HG03039 (cell line): Measurements from ENCODE around the gene EN1.
A peak's percentile ranks its signal among the peaks of the same experiment; 100 is the strongest.

Source experiments
- ATAC-seq: cut with Tn5 transposase; IDR thresholded peaks from one replicate; pipeline ENCODE4 v1.9.1; 2021; ENCODE audit warnings: mild to moderate bottlenecking, moderate library complexity; ENCODE audit not compliant: unreplicated experiment

EN1 gene

DNA sequence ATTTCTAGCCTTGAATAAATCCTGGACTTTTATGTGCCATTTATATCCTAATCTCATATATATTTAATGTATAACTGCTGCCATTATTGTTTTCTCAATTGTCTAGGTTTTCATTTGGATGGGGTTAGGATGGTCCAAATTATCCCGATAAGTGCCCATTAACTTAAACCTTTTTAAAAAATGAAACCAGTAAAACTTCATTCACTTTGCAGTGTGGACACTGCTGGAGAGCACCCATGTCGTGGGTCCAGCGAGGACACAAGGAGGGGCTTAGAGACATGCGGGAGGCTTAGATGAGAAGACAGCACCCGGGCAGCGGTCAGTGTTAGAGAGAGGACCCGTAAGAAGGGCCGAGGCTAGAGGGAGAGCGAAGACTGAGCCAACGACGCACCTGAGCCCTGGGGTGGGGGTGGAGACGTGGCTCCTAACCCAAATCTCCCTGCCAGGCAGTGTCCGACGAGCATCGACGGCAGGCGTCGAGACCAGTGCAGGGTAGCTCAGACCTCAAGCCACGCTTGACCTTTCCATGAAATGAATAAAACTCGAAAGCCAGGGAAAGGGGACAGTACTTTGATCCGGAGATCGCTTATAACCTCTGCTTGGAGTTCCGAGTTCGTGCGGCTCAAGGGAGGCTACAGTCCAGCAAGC lies 9.0 kb upstream of the EN1 start:
- ATAC-seq, result no peak

DNA sequence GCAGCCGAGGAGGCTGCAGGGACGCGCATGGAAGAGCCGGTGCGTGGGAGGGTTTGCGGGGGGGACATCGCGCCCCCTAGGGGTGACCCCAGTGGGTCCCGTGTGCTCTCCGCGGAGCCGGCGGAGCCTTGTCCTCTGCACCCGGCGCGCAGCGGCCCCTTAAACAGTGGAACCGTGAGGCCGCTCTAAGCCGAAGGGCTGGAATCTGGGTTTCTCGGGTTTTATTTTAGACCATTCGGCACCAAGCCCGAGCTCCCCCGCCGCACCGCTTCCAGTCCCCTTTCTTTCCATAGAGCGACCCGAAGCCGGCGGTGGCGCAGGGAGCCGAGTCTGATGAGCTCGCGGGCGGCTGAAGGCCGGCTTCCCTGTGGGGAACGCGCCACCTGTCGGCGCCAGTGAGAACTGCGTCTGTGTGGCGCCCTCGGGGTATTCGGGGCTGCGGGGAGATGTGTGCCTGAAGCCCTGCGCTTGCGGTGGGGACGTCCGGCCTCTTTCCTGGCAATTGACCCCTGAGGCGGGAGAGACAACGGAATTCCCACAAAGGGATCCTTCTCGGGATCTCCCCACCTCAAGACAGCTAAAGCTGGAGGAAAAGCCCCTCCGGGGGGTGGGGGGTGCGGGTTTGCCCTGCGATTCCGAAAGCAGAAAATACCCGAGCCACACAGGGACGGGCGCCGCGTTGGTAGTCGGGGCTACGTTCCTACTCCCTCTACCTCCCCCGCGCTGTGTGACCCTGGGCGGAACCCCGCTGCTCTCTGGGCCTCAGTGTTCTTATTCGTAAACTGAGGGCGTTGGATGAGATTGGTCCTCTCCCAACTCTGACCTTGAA lies 8.2 kb upstream of the EN1 start:
- peak; percentile 78 for ATAC-seq

GRCh38 chr2:118854507-118855345 lies 7.3 kb upstream of the EN1 start:
- no peak for ATAC-seq

GRCh38 chr2:118853651-118854291 lies 6.3 kb upstream of the EN1 start:
- ATAC-seq, result no peak

DNA sequence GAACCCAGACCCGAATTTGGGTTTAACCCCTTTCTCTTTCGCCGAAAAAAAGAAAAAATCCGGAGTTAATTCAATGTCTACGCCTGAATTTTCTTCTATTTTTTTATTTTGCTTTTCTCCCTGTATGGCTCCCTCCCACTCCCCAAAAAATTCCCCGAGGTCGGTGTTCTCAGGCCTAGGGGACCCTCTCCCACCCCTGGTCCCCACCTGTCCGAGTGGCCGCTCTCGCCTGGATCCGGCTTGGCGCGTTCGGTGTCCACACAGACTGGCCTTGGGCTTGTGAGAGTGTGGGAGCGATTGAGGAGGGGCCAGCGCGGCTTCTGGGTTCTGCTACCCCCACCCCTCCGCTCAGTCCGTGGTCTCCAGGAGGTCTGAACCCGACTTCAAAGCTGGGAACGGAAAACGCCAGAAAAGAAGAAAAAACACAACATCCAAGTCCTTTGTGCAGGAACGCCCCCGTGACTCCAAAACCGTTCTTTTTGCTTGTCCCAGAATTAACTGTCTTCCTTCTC lies 5.7 kb upstream of the EN1 start:
- ATAC-seq, result no peak

DNA sequence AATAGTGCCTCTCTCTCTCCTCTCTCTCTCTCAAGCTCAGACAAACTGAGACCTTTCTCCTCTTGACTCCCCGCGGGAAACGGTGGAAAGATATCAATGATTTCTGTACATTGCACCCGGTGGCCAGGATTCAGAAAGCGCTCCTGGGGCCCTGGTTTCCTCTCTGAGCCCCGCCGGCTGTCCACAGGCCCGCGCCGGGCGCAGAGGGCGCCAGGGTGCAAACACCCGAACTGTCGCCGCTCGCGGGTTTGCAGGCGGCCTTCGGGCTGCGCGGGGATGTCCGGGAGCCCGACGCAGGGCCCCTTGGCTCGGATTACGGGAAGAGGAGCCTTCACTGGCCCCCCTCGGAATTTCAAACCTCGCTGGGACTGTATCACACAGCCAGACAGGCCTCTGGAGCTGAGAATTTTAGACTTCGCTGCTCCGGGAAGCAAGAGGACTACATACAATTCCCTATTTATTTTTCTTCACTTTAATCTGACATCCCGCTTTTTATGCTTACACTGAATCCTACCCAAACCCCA lies 5.2 kb upstream of the EN1 start:
- no peak for ATAC-seq

DNA sequence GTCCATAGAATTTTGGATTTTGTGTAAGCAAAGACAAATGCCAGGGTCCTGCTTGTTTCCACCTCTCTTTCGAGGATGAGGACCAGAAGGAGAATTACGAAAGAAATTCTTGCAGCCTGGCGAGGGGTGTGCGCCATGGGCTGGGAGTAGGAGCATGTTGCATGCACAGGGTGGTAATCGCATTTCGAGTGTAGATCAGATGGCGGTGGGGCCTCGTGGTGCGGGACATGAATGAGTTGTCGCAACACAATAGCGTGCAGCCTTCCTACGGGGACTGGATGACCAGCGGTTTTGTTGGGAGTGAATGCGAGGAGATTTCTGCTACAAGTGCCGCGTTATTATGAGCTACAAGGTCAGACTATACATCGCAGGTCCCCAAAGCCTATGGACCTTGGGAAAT lies 4.2 kb upstream of the EN1 start:
- no peak for ATAC-seq

DNA sequence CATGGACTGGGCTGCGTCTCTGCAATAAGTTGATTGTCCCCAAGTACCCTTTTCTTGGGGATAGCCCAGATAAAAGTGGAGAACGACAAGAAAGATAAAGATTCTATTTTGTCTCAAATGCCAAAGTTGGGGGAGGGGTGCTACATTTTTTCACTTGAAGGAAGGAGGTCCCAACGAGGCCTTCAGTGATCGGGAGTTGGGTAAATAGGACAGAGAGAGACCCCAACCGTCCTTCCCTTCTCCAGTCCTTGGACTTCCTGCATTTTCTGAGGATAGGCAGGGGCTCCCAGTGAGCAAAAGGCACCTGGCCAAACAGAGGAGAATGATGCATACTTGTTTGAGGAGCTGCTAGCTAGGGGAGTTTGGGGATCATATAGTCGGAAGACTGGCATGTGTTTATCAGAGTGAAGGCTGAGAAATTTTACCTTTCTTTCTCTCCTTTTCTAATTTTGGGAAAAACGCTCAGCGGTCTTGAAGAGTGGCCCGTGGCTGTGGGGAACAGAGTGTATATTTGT lies 3.5 kb upstream of the EN1 start:
- ATAC-seq, result no peak

DNA sequence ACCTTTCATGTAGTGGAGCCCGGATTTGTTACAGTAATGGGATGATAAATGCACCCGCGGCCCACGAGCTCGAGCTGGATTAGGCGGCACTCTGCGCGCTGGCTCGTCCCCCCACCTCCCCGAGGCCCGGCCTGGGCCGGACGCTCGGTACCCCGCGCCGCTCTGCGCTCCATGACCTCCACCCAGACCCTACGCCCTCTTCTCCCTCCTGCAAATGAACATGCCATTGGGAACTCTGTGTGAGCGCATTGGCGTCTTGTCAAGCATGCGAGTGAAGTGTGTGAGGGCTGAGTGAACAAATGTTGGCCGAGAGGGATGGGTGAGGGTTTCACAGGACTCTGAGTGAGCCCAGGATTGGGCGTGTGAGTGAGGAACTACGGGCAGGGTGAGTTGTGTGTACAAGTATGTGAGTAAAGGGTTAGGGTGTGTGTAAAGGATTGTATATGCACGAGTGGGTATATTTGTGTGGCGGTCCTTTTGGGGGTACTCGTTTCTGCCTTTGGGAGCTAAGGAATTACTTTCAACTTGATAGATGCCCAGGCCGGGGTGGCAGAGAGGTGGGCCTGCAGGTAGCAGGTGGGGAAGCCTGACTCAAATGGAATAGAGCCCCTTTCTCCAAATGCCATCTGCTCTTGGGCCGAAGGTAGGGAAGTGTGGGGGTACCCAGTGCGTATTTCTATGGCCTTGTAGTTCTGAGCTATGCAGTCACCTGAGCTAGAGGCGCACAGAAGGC lies 2.9 kb upstream of the EN1 start:
- no peak for ATAC-seq

GRCh38 chr2:118849226-118850167 lies 2.0 kb upstream of the EN1 start:
- ATAC-seq, result no peak

- ATAC-seq, result no peak
Observed at GRCh38 chr2:118848381-118849225, 1.2 kb upstream of the EN1 start.

DNA sequence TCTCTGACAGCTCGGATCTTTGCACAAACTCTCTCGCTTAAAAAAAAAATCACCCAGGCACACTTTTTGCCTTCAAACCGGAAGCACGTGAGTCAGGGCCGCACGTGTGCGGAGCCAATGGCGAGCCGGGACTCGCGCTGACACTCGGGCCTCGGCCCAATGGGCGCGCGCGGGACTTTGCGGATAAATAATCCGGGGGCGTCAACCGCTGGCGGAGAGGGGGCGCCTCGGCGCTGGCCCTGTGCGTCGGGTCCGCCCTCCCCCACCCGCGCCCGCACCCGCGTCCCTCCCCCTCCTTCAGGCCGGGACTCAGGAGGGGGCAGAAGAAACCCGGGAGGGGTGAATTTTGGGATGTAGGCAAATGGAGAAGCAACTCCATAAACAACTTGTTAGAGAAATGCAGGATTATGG lies 319 bp upstream of the EN1 start:
- no peak for ATAC-seq

- no peak for ATAC-seq
Observed at GRCh38 chr2:118846442-118846952, 951 bp downstream of the EN1 start.

GRCh38 chr2:118845522-118846441 lies 1.7 kb downstream of the EN1 start:
- no peak for ATAC-seq

DNA sequence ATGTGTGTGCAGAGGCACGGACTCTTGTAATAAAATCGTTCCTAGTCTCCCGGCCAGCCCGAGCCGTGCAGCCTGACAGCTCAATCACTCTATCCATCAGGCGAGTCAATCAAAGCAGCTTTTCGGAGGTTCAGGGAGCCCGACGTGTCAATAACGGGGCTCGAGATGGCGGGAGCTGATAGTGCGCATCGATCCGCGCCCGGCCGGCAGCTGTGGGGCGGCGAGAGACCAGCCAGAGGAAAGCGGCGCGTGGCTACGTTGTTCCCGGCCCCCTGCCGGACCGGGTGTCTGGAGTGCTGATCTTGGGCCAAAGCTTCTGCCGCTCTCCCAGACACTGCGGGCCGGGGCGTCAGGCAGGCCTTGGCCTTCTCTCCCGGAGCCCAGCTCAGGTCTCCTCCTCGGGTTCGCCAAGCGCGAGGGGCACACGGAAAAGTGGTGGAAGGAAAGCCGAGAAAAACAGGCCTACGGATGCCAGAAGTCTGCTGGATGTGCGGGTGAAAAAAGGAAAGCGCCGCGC lies 2.4 kb downstream of the EN1 start:
- no peak for ATAC-seq

GRCh38 chr2:118844261-118845004 lies 3.0 kb downstream of the EN1 start:
- ATAC-seq, result no peak
